ENCODE measurements around the gene SNX25.

DNA sequence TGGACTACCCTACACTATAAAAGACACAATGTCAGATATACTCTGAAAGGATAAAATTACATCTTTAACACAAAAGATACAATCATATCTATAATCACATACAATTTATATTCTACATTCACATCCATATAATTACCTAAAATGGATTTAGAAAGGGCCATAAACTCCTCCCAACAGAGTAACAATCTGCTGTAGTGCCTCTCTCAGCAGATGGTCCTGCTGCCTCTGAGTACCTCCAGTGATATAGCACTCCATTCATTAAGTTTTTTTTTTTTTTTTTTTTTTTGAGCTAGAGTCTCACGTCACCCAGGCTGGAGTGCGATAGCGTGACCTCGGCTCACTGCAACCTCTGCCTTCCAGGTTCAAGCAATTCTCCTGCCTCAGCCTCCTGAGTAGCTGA is 194.6 kb downstream of the SNX25 start:
- no peak for TF ChIP-seq POLR2AphosphoS5 (IDR thresholded peaks at IDR 0.05)
- TF ChIP-seq TAF1 (IDR thresholded peaks at IDR 0.05; ENCODE audit: low read depth), result no peak
- TF ChIP-seq SMC3 (conservative IDR thresholded peaks at IDR 0.05; ENCODE audit: poor library complexity), result no peak
- TF ChIP-seq CTCF (IDR thresholded peaks at IDR 0.05; ENCODE audit: poor library complexity, severe bottlenecking), result no peak
- TF ChIP-seq RAD21 (conservative IDR thresholded peaks at IDR 0.05), result no peak

All from neural cell (in vitro differentiated cells).